Activated effector memory CD4-positive, alpha-beta T cell treated with anti-CD3 and anti-CD28 coated beads, Interleukin-2, amount 50 U/mL, for 16 hours (primary cell): ENCODE measurements around the gene PFKM.
"Not testable (repeated sequence)": the region's sequence is repeated elsewhere in the genome, so short reads cannot be mapped to it uniquely, and the experiment has no call there.

Experiments used
- DNase-seq: peaks from one replicate; pipeline ENCODE4 v3.0.0-alpha.2; 2020

Gene PFKM

GRCh38 chr12:48119078-48119833 lies at the start of gene PFKM:
Gene PFKM, plus strand, starts transcription at chr12:48119364. Its CDS starts 3,411 bp downstream, at chr12:48122775.
- peak; percentile 83 for DNase-seq

GRCh38 chr12:48070033-48070432 lies 49.1 kb upstream of the PFKM start:
- DNase-seq, result no peak

GRCh38 chr12:48070731-48071130 lies 48.4 kb upstream of the PFKM start:
- no peak for DNase-seq

- DNase-seq, result no peak
These were observed 47.4 kb upstream of the PFKM start for GRCh38 chr12:48071808-48072207.

GRCh38 chr12:48072266-48072665 lies 46.9 kb upstream of the PFKM start:
- DNase-seq, result no peak

GRCh38 chr12:48074266-48074665 lies 44.9 kb upstream of the PFKM start:
- DNase-seq, result no peak

- no peak for DNase-seq
These were observed 43.3 kb upstream of the PFKM start for GRCh38 chr12:48075832-48076231.

- no peak for DNase-seq
These were observed 42.1 kb upstream of the PFKM start for GRCh38 chr12:48077111-48077510.

- no peak for DNase-seq
These were observed 40.3 kb upstream of the PFKM start for GRCh38 chr12:48078901-48079300.

GRCh38 chr12:48080285-48080684 lies 38.9 kb upstream of the PFKM start:
- DNase-seq, result no peak

GRCh38 chr12:48080821-48081220 lies 38.3 kb upstream of the PFKM start:
- no peak for DNase-seq

- no peak for DNase-seq
These were observed 35.1 kb upstream of the PFKM start for GRCh38 chr12:48084066-48084465.

- no peak for DNase-seq
These were observed 34.2 kb upstream of the PFKM start for GRCh38 chr12:48084841-48085460.

GRCh38 chr12:48086327-48086726 lies 32.8 kb upstream of the PFKM start:
- DNase-seq, result no peak

- DNase-seq, result no peak
These were observed 26.6 kb upstream of the PFKM start for GRCh38 chr12:48092611-48093010.

GRCh38 chr12:48104531-48104930 lies 14.6 kb upstream of the PFKM start:
- no peak for DNase-seq

GRCh38 chr12:48105321-48105866 lies 13.8 kb upstream of the PFKM start:
- DNase-seq, result peak; percentile 84

GRCh38 chr12:48105867-48106680 lies 13.1 kb upstream of the PFKM start, which contains the start of gene SENP1:
Gene SENP1, minus strand, starts transcription at chr12:48106079. Its CDS starts 4,607 bp downstream, at chr12:48101472.
- peak; percentile 96 for DNase-seq

GRCh38 chr12:48106681-48107613 lies 12.2 kb upstream of the PFKM start:
- DNase-seq, result peak; percentile 63

GRCh38 chr12:48109424-48109823 lies 9.7 kb upstream of the PFKM start:
- no peak for DNase-seq

GRCh38 chr12:48110691-48111311 lies 8.4 kb upstream of the PFKM start:
- DNase-seq, result no peak

- DNase-seq, result not testable (repeated sequence)
These were observed 7.9 kb upstream of the PFKM start for GRCh38 chr12:48111312-48111693.
